PC-9 (cell line): ENCODE data around the gene C12orf57. TPM values are rescaled to one million over a fixed set of nuclear protein-coding genes. Genes with fewer than 3 reads are reported as not detected.

Experiments
- BruUV-seq: library from RNA; stranded (reverse); fragments of 400-500 nt; replicated peaks from 2 replicates; lab custom pipeline; 2021; lab: Mats Ljungman, UMichigan
- CTCF ChIA-PET: fragments of 300-600 bp; sonication (Branson Sonifier 250); formaldehyde crosslinking; loops from one replicate; lab custom pipeline; 2022; ENCODE audit warnings: antibody characterized with exemption; lab: Charles Lee
- POLR2A ChIA-PET: fragments of 300-600 bp; sonication (Branson Sonifier 250); formaldehyde crosslinking; loops from one replicate; lab custom pipeline; 2022; ENCODE audit warnings: antibody characterized with exemption; ENCODE audit not compliant: unreplicated experiment; lab: Charles Lee
- DNase-seq, 2 experiments: peaks; one replicate each; pipeline versions ENCODE4 v3.0.0 to v3.0.0-alpha.2; 2015 to 2022; ENCODE audit warnings: mixed read lengths in 1 of 2
- H2AFZ ChIP-seq: fragments of 200-600 bp; sonication (generic); 2 replicates; pipeline ENCODE4 v1.8.1; 2017; ENCODE audit warnings: antibody characterized with exemption
- H3F3A ChIP-seq: fragments of 200-600 bp; sonication (generic); 2 replicates; pipeline ENCODE4 v1.8.1; 2017; ENCODE audit warnings: antibody characterized with exemption, mild to moderate bottlenecking, low read depth; ENCODE audit not compliant: insufficient read depth
- H3K27ac ChIP-seq: fragments of 200-600 bp; sonication (generic); 2 replicates; pipeline ENCODE4 v1.6.1; 2016; ENCODE audit warnings: mixed run types
- H3K27me3 ChIP-seq: fragments of 200-600 bp; sonication (generic); 2 replicates; pipeline ENCODE4 v1.6.1; 2016; ENCODE audit warnings: low read depth, mixed run types; ENCODE audit not compliant: insufficient read depth
- H3K36me3 ChIP-seq: fragments of 200-600 bp; sonication (generic); 2 replicates; pipeline ENCODE4 v1.6.1; 2016; ENCODE audit warnings: low read depth, mixed run types
- H3K4me1 ChIP-seq: fragments of 200-600 bp; sonication (generic); replicated peaks from 2 replicates; pipeline ENCODE4 v1.6.1; 2016; ENCODE audit warnings: mixed run types; ENCODE audit not compliant: insufficient read depth
- H3K4me2 ChIP-seq: fragments of 200-600 bp; sonication (generic); 2 replicates; pipeline ENCODE4 v1.6.1; 2017; ENCODE audit warnings: mixed run types
- H3K4me3 ChIP-seq: fragments of 200-600 bp; sonication (generic); 2 replicates; pipeline ENCODE4 v1.6.1; 2016; ENCODE audit warnings: mixed run types
- H3K79me2 ChIP-seq: fragments of 200-600 bp; sonication (generic); 2 replicates; pipeline ENCODE4 v1.6.1; 2017; ENCODE audit warnings: low read depth, mixed run types
- H3K9me2 ChIP-seq: fragments of 200-600 bp; sonication (generic); 2 replicates; pipeline ENCODE4 v1.8.1; 2017; ENCODE audit warnings: mild to moderate bottlenecking; ENCODE audit not compliant: insufficient read depth
- H3K9me3 ChIP-seq: fragments of 200-600 bp; sonication (generic); 2 replicates; pipeline ENCODE4 v1.8.1; 2016; ENCODE audit warnings: low read depth; ENCODE audit not compliant: insufficient read depth
- H4K20me1 ChIP-seq: fragments of 200-600 bp; sonication (generic); 2 replicates; pipeline ENCODE4 v1.8.1; 2017; ENCODE audit not compliant: insufficient read depth
- CTCF ChIP-seq: fragments of 200-600 bp; sonication (generic); conservative IDR thresholded peaks from 2 replicates; pipeline ENCODE4 v1.6.1; 2017; ENCODE audit warnings: mixed run types, antibody characterized with exemption, mild to moderate bottlenecking, moderate library complexity
- EZH2 ChIP-seq: fragments of 200-600 bp; sonication (generic); IDR thresholded peaks from 2 replicates; pipeline ENCODE4 v1.8.0; 2017; ENCODE audit warnings: antibody characterized with exemption, low read depth
- intact Hi-C: fragments of 100-400 bp; cut with micrococcal nuclease; formaldehyde crosslinking; loops from one replicate; pipeline ENCODE4 v1.10.0; 2022; ENCODE audit not compliant: unreplicated experiment
- total RNA-seq: library from RNA; stranded (reverse); gene quantifications from 2 replicates; pipeline ENCODE4 v1.2.3, GENCODE V29; 2021

C12orf57 gene
- total RNA-seq, 1 experiment from 2014 or later, result 198 TPM

- H3K27ac ChIP-seq, result peak overlapping the region; percentile 31
Observed at GRCh38 chr12:6979021-6979420, 35.2 kb downstream of the C12orf57 start.

GRCh38 chr12:6979453-6979852 lies 35.6 kb downstream of the C12orf57 start:
- Histone ChIP-seq H3F3A (peaks cover 74% of the 10 kb centered on the region), H3K27ac (no peak overlapping the region), H3K27me3 (no peaks in the 10 kb centered on the region), H3K79me2 (no peaks in the 10 kb centered on the region), H3K4me2 (no peak overlapping the region), H3K36me3 (peaks cover 39% of the 10 kb centered on the region), H3K4me1 (peaks cover 13% of the 10 kb centered on the region), H2AFZ (no peak overlapping the region), H4K20me1 (no peaks in the 10 kb centered on the region), H3K9me3 (no peaks in the 10 kb centered on the region), H3K9me2 (no peaks in the 10 kb centered on the region), H3K4me3 (no peak overlapping the region)
- no peak for DNase-seq
- no TSS peak for BruUV-seq
- ChIA-PET POLR2A (no interaction called here), CTCF (no interaction called here)
- no peak for TF ChIP-seq CTCF
- TF ChIP-seq EZH2, result no peak
- intact Hi-C loops, result no loop called here

More at GRCh38 chr12:6979021-6979420, 35.2 kb downstream of the C12orf57 start:
- Histone ChIP-seq H3K4me1 (peaks cover 13% of the 10 kb centered on the region), H3K79me2 (no peaks in the 10 kb centered on the region), H3K4me3 (no peak overlapping the region), H2AFZ (no peak overlapping the region), H3F3A (peaks cover 76% of the 10 kb centered on the region), H3K4me2 (no peak overlapping the region), H3K36me3 (peaks cover 42% of the 10 kb centered on the region), H3K9me2 (no peaks in the 10 kb centered on the region), H3K9me3 (no peaks in the 10 kb centered on the region), H3K27me3 (no peaks in the 10 kb centered on the region), H4K20me1 (peaks cover under 1% of the 10 kb centered on the region; the same call in 1 of the 2 replicates)
- no peak for TF ChIP-seq CTCF
- TF ChIP-seq EZH2, result no peak
- ChIA-PET CTCF (no interaction called here), POLR2A (no interaction called here)
- intact Hi-C loops, result no loop called here
- DNase-seq, result no peak
- BruUV-seq, result no TSS peak

- no peak for TF ChIP-seq EZH2
- TF ChIP-seq CTCF, result no peak
- peaks cover 33% of the 10 kb centered on the region for H3K36me3 ChIP-seq
- H3F3A ChIP-seq, result peaks cover 68% of the 10 kb centered on the region
- intact Hi-C loops, result no loop called here
- H3K4me2 ChIP-seq, result no peak overlapping the region
- H3K27me3 ChIP-seq, result no peaks in the 10 kb centered on the region
- no peak overlapping the region for H3K27ac ChIP-seq
- no peaks in the 10 kb centered on the region for H3K9me3 ChIP-seq
- no peak for DNase-seq
- no peaks in the 10 kb centered on the region for H3K9me2 ChIP-seq
- no peaks in the 10 kb centered on the region for H3K79me2 ChIP-seq
- no peaks in the 10 kb centered on the region for H4K20me1 ChIP-seq
- no TSS peak for BruUV-seq
- ChIA-PET POLR2A (interaction anchor here (0.6 kb wide), 1 partner anchor 34 kb away, joined by 5 read pairs; no protein-coding TSS in a partner anchor), CTCF (no interaction called here)
- no peak overlapping the region for H3K4me3 ChIP-seq
- H3K4me1 ChIP-seq, result peaks cover 9% of the 10 kb centered on the region
- no peak overlapping the region for H2AFZ ChIP-seq
Observed at GRCh38 chr12:6980075-6980474, 36.3 kb downstream of the C12orf57 start.
